MM.1S (cell line): ENCODE results near the gene CFAP74.

ENCODE experiments used
- EZH2 ChIP-seq: fragments of 300-600 bp; sonication (generic); optimal IDR thresholded peaks from 2 replicates; pipeline ENCODE3; 2017; ENCODE audit warnings: low read depth, mild to moderate bottlenecking, antibody characterized with exemption, low read length, mixed read lengths
- EZH2phosphoT487 ChIP-seq: fragments of 300-600 bp; sonication (generic); IDR thresholded peaks from 2 replicates; pipeline ENCODE4 v1.6.1; 2018; ENCODE audit warnings: antibody characterized with exemption, low read length
- TF ChIP-seq, protein P1 (sequence below): fragments of 300-600 bp; sonication (generic); IDR thresholded peaks from 2 replicates; pipeline ENCODE4 v1.5.1; 2016; ENCODE audit warnings: antibody characterized with exemption, low read length, mixed read lengths

DNA sequence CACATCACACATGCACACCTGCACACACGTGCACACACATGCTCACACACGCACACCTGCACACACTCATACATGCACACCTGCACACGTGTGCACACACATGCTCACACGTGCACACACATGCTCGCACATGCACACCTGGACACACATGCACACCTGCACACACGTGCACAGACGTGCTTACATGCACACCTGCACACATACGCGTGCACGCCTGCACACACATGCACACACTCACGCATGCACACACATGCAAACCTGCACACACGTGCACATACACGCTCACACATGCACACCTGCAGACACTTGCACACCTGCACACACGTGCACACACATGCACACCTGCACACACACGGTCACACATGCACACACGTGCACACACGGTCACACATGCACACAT lies 32.6 kb downstream of the CFAP74 start:
- TF ChIP-seq EZH2 (no peak), EZH2phosphoT487 (no peak)
- TF ChIP-seq, protein P1, sequence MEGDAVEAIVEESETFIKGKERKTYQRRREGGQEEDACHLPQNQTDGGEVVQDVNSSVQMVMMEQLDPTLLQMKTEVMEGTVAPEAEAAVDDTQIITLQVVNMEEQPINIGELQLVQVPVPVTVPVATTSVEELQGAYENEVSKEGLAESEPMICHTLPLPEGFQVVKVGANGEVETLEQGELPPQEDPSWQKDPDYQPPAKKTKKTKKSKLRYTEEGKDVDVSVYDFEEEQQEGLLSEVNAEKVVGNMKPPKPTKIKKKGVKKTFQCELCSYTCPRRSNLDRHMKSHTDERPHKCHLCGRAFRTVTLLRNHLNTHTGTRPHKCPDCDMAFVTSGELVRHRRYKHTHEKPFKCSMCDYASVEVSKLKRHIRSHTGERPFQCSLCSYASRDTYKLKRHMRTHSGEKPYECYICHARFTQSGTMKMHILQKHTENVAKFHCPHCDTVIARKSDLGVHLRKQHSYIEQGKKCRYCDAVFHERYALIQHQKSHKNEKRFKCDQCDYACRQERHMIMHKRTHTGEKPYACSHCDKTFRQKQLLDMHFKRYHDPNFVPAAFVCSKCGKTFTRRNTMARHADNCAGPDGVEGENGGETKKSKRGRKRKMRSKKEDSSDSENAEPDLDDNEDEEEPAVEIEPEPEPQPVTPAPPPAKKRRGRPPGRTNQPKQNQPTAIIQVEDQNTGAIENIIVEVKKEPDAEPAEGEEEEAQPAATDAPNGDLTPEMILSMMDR = no peak
